ENCODE results near the gene EDN1.
"Not testable (repeated sequence)": the region's sequence is repeated elsewhere in the genome, so short reads cannot be mapped to it uniquely, and the experiment has no call there.

Gene EDN1

GRCh38 chr6:12295558-12296254, 5.5 kb downstream of the EDN1 start:
- DNase-seq: no peak

DNA sequence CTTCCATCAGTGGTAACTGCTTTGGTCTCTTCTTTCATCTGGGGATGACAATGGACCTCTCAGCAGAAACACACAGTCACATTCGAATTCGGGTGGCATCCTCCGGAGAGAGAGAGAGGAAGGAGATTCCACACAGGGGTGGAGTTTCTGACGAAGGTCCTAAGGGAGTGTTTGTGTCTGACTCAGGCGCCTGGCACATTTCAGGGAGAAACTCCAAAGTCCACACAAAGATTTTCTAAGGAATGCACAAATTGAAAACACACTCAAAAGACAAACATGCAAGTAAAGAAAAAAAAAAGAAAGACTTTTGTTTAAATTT, 6.1 kb downstream of the EDN1 start:
- DNase-seq: no peak

GRCh38 chr6:12296604-12297003, 6.4 kb downstream of the EDN1 start:
- DNase-seq: no peak

DNA sequence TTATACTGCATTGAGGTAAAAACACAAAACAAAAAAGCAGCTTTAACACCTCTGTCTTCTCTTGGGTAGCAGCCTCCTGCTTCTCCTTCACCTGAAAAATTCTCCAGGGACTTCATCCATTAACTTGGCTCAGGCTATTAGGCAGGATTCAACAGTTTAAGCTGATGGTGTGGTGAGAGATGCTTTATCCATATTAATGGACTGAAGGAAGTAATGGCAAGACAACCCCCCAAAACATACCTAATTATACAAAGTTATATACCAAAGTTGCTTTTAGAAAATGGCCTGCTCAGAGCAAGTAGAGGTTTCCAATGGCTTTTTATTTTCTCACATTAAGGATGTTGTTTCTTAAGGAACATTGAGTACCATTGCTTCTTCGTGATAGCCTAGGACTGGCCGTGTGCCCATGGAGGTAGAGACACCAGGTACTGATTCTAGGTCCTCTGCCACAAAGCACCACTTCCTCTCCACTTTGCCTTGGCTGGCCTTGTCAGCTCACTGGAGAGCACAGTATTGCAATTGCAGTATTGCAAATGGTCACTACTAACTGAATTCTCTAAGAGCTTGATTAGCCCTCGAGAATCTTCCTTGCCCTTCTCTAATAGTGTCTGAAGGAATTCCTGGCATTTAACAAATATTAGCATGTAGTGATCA, 7.3 kb downstream of the EDN1 start:
- DNase-seq: no peak

GRCh38 chr6:12298017-12298978, 8.1 kb downstream of the EDN1 start:
- DNase-seq: no peak

- no peak for DNase-seq
Measured at GRCh38 chr6:12298995-12299394, 8.8 kb downstream of the EDN1 start.

DNA sequence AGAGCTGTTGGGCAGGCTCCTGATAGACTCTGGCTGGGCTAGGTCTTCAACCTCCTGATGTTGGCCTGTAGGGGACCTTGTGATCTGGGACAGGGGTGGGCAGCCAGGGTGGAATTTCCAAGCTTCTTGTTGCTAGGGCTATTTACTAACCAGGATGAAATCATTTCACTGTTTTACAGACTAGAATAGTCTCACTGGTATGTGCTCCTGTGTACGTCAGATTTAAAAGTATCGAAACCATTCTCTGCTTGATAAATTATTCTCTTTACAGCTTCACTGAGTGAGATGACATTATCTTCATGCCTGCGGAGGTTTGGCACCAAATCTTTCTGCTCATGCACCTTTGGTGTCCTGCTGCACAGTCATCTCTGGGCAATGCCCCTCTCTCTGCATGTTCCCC, 10.9 kb downstream of the EDN1 start:
- no peak for DNase-seq

DNA sequence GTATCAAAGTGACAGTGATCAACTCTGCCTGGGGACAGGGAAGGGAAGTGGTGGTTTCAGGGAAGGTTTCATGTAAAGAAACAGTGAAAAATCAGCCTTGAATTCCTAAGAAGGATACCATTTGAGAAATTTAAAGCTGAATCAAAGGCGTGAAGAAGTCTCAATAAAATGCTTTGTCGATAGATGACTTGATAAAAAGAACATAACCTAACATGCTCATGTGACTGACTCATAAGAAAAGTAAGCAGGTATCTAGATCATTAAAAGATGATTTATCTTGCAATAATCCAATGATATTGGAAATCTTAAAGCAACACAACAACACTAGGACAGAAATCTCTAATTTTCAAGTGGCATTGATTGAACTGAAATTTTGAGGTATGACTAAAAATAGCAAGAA, 14.3 kb downstream of the EDN1 start:
- no peak for DNase-seq

GRCh38 chr6:12309070-12309469, 18.9 kb downstream of the EDN1 start:
- no peak for DNase-seq

DNA sequence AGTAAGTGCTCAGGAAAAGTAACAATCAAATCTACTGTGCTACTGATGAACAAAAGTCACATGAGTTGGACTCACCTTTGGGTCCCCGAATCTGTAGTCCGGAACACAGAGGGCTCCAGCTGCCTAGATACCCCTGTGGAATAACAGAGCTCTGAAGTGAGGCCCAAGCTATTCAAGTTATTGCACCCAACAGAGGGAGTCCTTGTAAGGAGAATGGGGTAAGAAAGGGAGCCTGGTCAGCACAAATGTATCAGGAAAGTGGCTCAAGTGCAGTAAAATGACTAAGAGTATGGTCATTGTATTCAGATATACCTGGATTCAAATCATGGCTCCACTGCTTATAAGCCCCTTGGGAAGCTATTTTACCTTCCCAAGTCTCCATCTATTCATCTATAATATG, 20.9 kb downstream of the EDN1 start:
- no peak for DNase-seq

DNA sequence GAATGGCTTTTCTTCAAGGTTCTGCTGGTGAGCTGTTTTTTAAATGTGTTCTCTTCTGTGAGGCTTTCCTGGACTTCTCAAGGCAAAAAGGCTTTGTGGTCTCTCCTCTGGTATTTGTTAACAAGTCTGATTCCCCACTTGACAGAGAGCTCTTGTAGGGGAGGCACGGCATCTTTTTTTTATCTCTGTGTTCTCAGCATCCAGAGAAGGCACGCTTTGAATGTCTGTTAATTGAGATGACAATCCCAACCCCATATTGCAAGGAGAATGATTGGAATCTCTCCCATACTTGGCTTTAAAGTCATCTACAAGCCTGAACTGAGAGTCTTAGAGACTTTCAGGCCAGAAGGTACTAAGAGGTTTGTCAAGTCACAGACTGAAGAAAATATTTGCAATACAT, 22.6 kb downstream of the EDN1 start:
- DNase-seq: no peak

- DNase-seq: no peak
Measured at GRCh38 chr6:12313306-12313991, 23.3 kb downstream of the EDN1 start.

DNA sequence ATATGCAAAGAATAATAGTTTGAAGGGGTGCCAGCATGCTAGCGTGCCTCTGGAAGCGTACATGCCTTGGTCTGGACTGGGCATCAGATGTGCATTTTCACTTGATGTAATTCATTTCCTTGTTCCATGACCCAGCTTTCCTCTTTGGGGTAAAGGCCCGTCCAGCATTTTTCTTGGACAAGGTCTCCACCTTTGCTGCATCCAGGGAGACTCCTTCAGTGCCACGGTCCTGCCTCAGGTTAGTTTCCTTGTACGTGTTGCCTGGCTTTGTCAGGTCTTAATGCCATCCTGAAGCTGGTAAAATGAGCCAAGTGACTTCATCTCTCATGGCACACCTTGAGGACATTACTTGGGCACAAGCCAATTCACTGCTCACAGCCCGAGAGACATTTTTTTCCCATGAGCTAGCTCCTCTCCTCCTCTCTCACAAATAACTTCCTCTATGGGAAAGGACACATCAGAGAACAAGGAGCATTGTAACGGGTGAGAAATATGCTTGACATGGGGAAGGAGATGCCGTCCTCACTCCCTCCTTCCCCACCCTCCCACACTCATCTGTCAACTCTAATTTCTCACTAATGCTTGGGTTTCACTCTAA, 23.9 kb downstream of the EDN1 start:
- DNase-seq: no peak

- DNase-seq: no peak
Measured at GRCh38 chr6:12314751-12315150, 24.6 kb downstream of the EDN1 start.

GRCh38 chr6:12315292-12316081, 25.3 kb downstream of the EDN1 start:
- DNase-seq: no peak

- no peak for DNase-seq
Measured at GRCh38 chr6:12318749-12319148, 28.6 kb downstream of the EDN1 start.

- DNase-seq: not testable (repeated sequence)
Measured at GRCh38 chr6:12320074-12320473, 29.9 kb downstream of the EDN1 start.

DNA sequence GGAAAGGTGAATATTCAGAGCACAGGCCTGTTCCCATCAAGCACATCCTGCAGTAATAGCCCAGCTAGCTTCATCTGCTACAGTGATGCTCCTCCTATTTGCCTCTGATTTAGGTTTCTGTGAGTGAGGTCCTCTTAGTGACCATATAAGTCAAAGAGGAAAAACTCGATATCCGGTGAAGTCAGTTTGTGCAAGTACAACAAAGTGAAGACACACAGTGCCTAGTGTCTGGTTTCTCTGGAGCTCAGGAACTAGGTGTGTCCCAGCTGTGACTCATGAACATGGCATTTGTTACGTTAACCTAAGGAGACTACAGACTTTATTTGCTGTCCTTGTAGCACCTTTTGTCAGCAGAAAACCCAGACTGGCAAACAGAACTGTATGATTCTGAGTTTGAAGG, 33.9 kb downstream of the EDN1 start:
- DNase-seq: no peak

GRCh38 chr6:12324748-12325147, 34.6 kb downstream of the EDN1 start:
- no peak for DNase-seq

GRCh38 chr6:12325872-12326271, 35.7 kb downstream of the EDN1 start:
- DNase-seq: no peak

- no peak for DNase-seq
Measured at GRCh38 chr6:12327391-12327790, 37.2 kb downstream of the EDN1 start.

GRCh38 chr6:12327988-12328387, 37.8 kb downstream of the EDN1 start:
- DNase-seq: no peak
